ENCODE results near the gene COL25A1. TPM values are rescaled to one million over a fixed set of nuclear protein-coding genes. Genes with fewer than 3 reads are reported as not detected.

Gene COL25A1
- total RNA-seq, 2 donors from 2014 or later: 0.26 to 0.99 TPM

DNA sequence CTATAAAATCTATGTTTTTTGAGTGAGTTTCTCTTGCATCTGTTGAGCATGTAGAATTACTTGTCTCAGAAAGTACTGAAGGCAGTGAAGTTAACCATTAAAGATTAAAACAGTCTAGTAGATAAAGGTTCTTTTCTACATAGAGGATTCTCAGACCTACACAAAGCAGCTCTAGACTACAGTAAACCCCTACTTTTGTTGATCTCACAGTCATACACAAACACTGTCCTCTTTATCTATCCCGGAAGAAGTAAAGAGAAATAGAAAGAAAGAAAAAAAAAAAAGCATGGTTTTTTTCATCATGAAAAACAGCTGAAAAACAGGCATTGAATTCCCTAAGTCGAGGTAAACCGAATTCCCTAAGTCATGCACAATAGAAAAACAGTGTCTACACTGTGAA, 58.6 kb downstream of the COL25A1 start:
- H3K27ac ChIP-seq: no peak overlapping the region
- intact Hi-C loops (cut with DNase I): no loop called here
- ATAC-seq (no peak), DNase-seq (no peak)
- WGBS, 2 donors: 53 to 63% methylated on average over 3 of the region's 3 CpGs
- no peak for TF ChIP-seq POLR2A (IDR thresholded peaks at IDR 0.05)
- TF ChIP-seq, protein P1, sequence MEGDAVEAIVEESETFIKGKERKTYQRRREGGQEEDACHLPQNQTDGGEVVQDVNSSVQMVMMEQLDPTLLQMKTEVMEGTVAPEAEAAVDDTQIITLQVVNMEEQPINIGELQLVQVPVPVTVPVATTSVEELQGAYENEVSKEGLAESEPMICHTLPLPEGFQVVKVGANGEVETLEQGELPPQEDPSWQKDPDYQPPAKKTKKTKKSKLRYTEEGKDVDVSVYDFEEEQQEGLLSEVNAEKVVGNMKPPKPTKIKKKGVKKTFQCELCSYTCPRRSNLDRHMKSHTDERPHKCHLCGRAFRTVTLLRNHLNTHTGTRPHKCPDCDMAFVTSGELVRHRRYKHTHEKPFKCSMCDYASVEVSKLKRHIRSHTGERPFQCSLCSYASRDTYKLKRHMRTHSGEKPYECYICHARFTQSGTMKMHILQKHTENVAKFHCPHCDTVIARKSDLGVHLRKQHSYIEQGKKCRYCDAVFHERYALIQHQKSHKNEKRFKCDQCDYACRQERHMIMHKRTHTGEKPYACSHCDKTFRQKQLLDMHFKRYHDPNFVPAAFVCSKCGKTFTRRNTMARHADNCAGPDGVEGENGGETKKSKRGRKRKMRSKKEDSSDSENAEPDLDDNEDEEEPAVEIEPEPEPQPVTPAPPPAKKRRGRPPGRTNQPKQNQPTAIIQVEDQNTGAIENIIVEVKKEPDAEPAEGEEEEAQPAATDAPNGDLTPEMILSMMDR (IDR thresholded peaks at IDR 0.05): no peak
- no peaks in the 10 kb centered on the region for H3K36me3 ChIP-seq (replicated peaks in 1 of 2; ENCODE audit: insufficient read depth in 1 of 2, low read depth in 2 of 2)
- no peaks in the 10 kb centered on the region for H3K4me1 ChIP-seq
- H3K27me3 ChIP-seq: no peaks in the 10 kb centered on the region
- H3K4me3 ChIP-seq: no peak overlapping the region
- H3K9me3 ChIP-seq: no peaks in the 10 kb centered on the region

DNA sequence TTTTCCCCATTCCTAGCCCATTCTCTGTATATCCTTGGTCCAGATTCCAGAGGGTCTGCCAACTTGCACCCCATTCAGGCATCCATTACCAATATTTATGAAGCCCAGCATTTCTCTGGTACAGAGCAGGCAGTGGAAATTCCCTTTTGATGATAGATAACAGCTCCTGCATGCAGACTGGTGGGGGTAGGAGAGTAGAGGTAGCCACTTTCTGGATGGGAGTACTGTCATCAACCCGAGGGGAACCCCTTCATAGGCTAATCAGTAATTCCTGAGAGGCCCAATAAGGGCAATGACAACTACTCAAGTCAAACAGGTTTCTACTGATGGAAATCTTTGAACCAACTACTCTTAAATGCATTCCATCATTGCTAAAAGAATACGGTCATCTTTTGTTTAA, 63.7 kb downstream of the COL25A1 start:
- Histone ChIP-seq H3K27me3 (no peaks in the 10 kb centered on the region), H3K4me1 (no peaks in the 10 kb centered on the region), H3K27ac (no peak overlapping the region), H3K36me3 (replicated peaks in 1 of 2; ENCODE audit: insufficient read depth in 1 of 2, low read depth in 2 of 2) (no peaks in the 10 kb centered on the region), H3K9me3 (no peaks in the 10 kb centered on the region), H3K4me3 (no peak overlapping the region)
- intact Hi-C loops (cut with DNase I): no loop called here
- WGBS, 2 donors: 50 to 65% methylated on average over 2 of the region's 2 CpGs
- TF ChIP-seq POLR2A (IDR thresholded peaks at IDR 0.05): no peak
- no peak for ATAC-seq
- no peak for DNase-seq

DNA sequence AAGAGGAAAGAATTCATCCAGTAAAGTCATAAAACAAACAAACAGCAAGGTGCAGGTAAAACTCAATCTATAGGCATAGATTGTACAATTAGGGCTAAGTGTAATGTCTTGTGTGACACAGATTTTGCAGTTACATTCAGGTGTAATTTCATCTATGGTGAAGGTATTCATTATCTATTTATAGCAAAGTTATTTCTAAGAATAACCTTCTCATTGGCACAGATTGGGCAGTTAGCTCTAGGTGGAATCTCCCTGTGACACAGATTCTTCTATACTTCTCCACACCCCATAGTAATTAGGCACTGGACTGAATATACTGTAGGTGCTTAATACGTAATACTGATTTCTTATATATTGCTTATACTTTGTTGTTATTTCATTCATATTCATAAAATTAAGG, 66.8 kb downstream of the COL25A1 start:
- no peaks in the 10 kb centered on the region for H3K36me3 ChIP-seq (replicated peaks in 1 of 2; ENCODE audit: insufficient read depth in 1 of 2, low read depth in 2 of 2)
- H3K4me3 ChIP-seq: no peak overlapping the region
- TF ChIP-seq, protein P1 (IDR thresholded peaks at IDR 0.05): no peak
- ATAC-seq: no peak
- no peaks in the 10 kb centered on the region for H3K9me3 ChIP-seq
- no peaks in the 10 kb centered on the region for H3K27me3 ChIP-seq
- intact Hi-C loops (cut with DNase I): no loop called here
- 78 to 89% methylated on average over 1 of the region's 1 CpG for WGBS, 2 donors
- no peaks in the 10 kb centered on the region for H3K4me1 ChIP-seq
- no peak overlapping the region for H3K27ac ChIP-seq
- no peak for DNase-seq

GRCh38 chr4:109234596-109234995, 67.9 kb downstream of the COL25A1 start:
- no peaks in the 10 kb centered on the region for H3K36me3 ChIP-seq (replicated peaks in 1 of 2; ENCODE audit: insufficient read depth in 1 of 2, low read depth in 2 of 2)
- TF ChIP-seq POLR2A (IDR thresholded peaks at IDR 0.05): no peak
- TF ChIP-seq, protein P1 (IDR thresholded peaks at IDR 0.05): no peak
- H3K9me3 ChIP-seq: no peaks in the 10 kb centered on the region
- H3K4me1 ChIP-seq: no peaks in the 10 kb centered on the region
- no peaks in the 10 kb centered on the region for H3K27me3 ChIP-seq
- no peak for DNase-seq
- no peak overlapping the region for H3K27ac ChIP-seq
- intact Hi-C loops (cut with DNase I): no loop called here
- WGBS, 2 donors: 75 to 85% methylated on average over 2 of the region's 2 CpGs
- ATAC-seq: no peak
- H3K4me3 ChIP-seq: no peak overlapping the region

DNA sequence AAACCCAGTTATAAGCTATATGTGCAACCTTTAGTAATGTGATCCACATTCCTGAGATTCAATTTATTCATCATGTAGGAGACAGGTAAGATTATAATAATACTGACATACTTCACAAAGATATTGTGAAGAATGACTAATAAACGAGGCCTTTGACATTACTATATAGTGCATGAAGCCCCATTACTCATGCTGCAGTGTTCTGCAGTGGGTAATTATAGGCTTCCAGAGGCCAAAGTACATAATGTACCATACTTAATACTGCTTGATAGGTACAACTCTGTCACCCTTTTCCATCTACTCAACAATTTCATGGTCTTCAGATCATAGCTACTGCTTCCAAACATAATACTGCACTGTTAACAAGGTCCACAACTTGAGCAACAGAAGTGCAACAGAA, 68.9 kb downstream of the COL25A1 start:
- no peak for TF ChIP-seq POLR2A (IDR thresholded peaks at IDR 0.05)
- TF ChIP-seq, protein P1 (IDR thresholded peaks at IDR 0.05): no peak
- 56 to 63% methylated on average over 1 of the region's 1 CpG for WGBS, 2 donors
- no peaks in the 10 kb centered on the region for H3K27me3 ChIP-seq
- H3K4me3 ChIP-seq: no peak overlapping the region
- no peaks in the 10 kb centered on the region for H3K36me3 ChIP-seq (replicated peaks in 1 of 2; ENCODE audit: insufficient read depth in 1 of 2, low read depth in 2 of 2)
- no peaks in the 10 kb centered on the region for H3K9me3 ChIP-seq
- DNase-seq: no peak
- H3K4me1 ChIP-seq: no peaks in the 10 kb centered on the region
- H3K27ac ChIP-seq: no peak overlapping the region
- ATAC-seq: no peak
- intact Hi-C loops (cut with DNase I): no loop called here
